Skin of body (tissue), 2 donors: Measurements from ENCODE around the gene IL17RB. TPM values are rescaled to one million over a fixed set of nuclear protein-coding genes. Genes with fewer than 3 reads are reported as not detected.

ENCODE experiments used
- DNase-seq: peaks from one replicate; lab custom pipeline; 2025; lab: John Stamatoyannopoulos, UW
- total RNA-seq: library from RNA; depleted of rRNA; stranded (reverse); fragments of >200 nt; gene quantifications from one replicate; pipeline ENCODE4 v1.2.3, GENCODE V29; 2014

Gene IL17RB, protein sequence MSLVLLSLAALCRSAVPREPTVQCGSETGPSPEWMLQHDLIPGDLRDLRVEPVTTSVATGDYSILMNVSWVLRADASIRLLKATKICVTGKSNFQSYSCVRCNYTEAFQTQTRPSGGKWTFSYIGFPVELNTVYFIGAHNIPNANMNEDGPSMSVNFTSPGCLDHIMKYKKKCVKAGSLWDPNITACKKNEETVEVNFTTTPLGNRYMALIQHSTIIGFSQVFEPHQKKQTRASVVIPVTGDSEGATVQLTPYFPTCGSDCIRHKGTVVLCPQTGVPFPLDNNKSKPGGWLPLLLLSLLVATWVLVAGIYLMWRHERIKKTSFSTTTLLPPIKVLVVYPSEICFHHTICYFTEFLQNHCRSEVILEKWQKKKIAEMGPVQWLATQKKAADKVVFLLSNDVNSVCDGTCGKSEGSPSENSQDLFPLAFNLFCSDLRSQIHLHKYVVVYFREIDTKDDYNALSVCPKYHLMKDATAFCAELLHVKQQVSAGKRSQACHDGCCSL
- total RNA-seq, result 1.4 TPM

DNA sequence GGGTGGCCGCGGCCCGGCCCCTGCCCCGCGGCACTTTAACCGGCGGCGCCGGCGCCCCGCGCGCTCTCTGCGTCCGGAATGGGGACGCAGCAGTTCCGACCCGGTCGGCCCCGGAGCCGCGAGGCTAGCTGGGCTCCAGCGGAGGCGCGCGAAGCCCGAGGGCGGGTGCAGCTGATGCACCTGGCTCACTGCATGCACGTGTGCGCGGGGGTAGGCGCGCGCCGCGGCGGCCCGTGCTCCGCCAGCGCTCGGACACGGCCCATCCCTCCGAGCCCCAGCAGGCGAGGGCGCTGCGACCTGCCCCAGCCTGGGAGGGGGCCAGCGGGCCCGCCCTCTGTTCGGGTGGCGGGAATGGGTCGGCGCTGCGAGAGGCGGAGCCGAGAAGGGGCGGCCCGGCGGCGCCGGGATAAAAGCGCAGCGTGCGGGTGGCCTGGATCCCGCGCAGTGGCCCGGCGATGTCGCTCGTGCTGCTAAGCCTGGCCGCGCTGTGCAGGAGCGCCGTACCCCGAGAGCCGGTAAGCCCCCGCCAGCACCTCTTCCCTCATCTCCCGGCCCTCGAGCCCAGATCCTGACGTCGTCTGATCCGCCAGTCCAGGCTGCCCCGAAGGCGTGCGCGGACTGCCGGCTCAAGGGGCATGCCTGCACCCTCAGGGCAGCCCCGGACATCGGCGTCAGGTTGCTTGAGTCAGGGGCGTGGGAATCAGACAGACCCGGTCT is at the start of gene IL17RB, which contains the start of gene CHDH:
TSS of gene IL17RB (plus strand) at position 435 of the 717 bp plus-strand sequence. CDS start at position 456, 21 bp downstream.
TSS of gene CHDH (minus strand) at position 286 of the 717 bp plus-strand sequence. CDS start 22,411 bp downstream, outside the sequence.
- DNase-seq, result no peak

GRCh38 chr3:53798144-53798543 is 48.2 kb upstream of the IL17RB start:
- DNase-seq, result no peak

- no peak for DNase-seq
Observed at GRCh38 chr3:53799338-53799865, 47.0 kb upstream of the IL17RB start.

- no peak for DNase-seq
Observed at GRCh38 chr3:53800041-53800906, 46.1 kb upstream of the IL17RB start.

DNA sequence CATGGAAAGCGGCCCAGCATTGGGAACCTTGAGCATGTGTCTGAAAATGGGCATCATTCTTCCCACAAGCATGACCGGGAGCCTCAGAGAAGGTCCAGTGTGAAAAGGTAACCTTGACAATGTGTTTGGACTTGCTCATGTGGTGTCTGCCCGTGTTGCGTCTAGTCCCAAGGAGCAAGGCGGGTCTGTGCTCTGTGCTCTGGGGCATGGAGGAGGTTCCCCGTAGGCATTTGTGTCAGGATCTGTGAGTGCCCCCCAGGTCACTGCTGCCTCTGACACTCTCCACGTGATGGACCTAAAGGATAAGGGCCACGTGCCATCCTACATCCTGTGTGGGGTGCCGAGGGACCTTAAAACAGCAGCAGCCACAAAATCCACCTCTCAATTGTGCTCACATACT is 45.0 kb upstream of the IL17RB start:
- DNase-seq, result no peak

GRCh38 chr3:53802256-53802880 is 44.0 kb upstream of the IL17RB start:
- no peak for DNase-seq

DNA sequence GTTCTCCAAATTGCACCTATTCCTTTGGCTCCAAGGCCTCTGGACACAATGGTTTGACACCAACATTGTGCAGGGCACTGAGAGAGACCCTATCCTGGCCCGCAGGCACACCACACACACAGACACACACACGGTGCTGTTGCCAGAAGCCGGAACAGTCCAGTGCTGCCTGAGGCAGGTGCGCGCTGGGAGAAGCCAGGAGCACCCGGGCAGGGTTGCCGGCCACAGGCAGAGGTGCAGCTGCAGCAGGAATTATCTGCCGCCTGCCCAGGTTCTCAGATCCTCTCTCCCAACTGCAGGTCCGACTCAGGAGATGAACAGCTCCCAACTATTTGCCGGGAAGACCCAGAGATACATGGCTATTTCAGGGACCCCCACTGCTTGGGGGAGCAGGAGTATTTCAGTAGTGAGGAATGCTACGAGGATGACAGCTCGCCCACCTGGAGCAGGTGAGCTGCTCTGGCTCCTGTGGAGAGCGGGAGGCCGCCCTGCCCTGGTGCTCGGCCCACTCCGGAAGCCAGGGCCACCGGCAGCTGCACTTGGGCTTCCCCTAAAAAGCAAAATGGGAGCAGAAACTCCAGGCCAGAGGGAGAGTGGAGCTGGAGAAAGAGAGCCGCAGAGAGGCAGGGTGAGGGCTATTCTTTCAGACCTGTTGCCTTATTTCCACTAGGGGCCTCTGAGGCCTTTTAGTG is 43.1 kb upstream of the IL17RB start:
- DNase-seq, result no peak

GRCh38 chr3:53803816-53804695 is 42.3 kb upstream of the IL17RB start:
- no peak for DNase-seq

DNA sequence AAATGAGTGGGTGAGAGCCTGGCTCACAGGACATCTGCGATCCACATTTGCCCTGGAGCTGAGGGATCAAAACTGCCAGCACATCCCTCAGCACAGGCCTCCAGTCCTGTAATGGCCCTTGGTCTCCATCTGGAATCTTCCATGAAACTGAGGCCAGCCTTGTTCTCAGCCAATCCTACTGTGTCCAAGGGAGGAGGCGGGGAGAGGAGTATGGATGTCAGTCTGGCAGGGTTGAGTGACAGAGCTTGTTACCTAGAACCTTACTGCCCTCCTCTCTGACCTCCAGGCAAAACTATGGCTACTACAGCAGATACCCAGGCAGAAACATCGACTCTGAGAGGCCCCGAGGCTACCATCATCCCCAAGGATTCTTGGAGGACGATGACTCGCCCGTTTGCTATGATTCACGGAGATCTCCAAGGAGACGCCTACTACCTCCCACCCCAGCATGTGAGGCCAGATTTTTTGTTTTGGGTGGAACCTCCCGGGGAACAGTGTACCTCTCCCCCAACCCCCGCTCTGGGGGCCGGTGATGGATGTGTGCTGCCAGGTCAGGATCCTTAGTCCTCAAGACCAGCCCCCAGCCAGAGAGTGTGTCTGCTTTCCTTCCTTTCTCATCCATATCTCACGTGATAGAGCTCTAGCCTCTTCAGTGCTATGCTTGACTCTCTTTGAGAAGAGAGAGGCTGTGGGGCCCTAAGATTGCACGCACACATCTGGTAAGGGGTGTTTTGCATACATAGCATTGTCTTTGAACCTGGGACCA is 41.5 kb upstream of the IL17RB start:
- DNase-seq, result no peak

GRCh38 chr3:53805463-53806159 is 40.8 kb upstream of the IL17RB start:
- DNase-seq, result no peak

GRCh38 chr3:53806182-53807116 is 39.9 kb upstream of the IL17RB start:
- DNase-seq, result no peak

- no peak for DNase-seq
Observed at GRCh38 chr3:53807117-53807810, 39.1 kb upstream of the IL17RB start.

DNA sequence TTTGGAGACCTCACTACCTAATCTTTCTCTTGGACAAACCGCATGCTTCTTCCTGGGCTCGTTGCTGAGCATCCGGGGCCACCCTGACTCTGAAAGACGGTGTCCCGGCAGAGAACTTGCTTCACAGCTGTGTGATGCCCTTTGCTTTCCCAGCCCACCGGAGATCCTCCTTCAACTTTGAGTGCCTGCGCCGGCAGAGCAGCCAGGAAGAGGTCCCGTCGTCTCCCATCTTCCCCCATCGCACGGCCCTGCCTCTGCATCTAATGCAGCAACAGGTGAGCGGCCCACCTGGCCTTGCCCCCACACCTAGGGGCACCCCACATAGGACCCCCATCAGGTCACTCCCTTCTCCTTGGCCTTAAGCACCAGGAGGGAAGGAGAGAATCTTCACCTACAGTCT is 37.9 kb upstream of the IL17RB start:
- DNase-seq, result no peak

DNA sequence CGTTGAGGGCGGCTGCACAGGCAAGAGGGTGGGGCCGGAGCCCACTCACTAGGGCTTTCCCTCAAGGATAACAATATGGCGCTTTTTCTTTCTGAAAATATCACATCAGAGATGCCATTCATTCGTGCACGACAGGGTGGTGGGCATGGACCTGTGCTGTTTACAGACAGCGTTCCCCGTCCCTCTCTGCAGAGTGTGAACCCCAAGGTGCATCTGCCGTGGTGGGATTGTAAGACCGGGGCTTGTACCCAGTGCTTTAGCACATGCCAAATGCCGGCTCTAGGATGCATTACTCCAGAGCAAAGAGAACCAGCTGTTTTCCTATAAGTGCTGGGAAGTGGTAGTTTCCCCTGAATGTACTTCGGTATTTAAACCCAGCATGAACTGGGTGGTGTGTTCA is 37.1 kb upstream of the IL17RB start:
- no peak for DNase-seq

GRCh38 chr3:53809764-53810400 is 36.5 kb upstream of the IL17RB start:
- DNase-seq, result no peak
